ENCODE measurements around the gene CPA4. TPM values are rescaled to one million over a fixed set of nuclear protein-coding genes. Genes with fewer than 3 reads are reported as not detected.

CPA4 gene
- total RNA-seq, 4 donors from 2014 or later = not detected

DNA sequence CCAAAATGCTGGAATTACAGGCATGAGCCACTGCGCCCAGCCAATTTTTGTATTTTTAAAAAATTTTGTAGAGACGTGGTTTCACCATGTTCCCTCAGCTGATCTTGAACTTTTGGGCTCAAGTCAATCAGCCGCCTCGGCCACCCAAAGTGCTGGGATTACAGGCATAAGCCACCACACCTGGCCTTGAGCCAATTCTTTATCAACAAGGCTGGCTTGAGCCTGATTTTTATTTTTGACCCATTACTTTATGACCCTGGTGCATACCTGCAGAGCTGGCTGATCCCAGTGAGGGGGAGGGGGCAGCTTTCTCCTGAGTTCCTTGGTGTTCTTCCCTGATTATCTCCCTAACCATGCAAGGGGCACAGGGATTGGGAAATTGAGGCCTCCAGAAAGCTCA, 71.5 kb downstream of the CPA4 start:
- peaks cover 0 to 3% (median 0%) of the 10 kb centered on the region in 4 donors for H3K9me3 ChIP-seq
- H3K36me3 ChIP-seq = no peaks in the 10 kb centered on the region
- H3K27ac ChIP-seq = no peak overlapping the region
- no peaks in the 10 kb centered on the region for H3K27me3 ChIP-seq
- H3K4me1 ChIP-seq = peaks cover 0 to 8% (median 0%) of the 10 kb centered on the region in 4 donors
- H3K4me3 ChIP-seq = no peak overlapping the region
- DNase-seq = peak in 1 of 3 donors; percentile 39
- TF ChIP-seq POLR2A (IDR thresholded peaks at IDR 0.05) = no peak
- TF ChIP-seq, protein P1, sequence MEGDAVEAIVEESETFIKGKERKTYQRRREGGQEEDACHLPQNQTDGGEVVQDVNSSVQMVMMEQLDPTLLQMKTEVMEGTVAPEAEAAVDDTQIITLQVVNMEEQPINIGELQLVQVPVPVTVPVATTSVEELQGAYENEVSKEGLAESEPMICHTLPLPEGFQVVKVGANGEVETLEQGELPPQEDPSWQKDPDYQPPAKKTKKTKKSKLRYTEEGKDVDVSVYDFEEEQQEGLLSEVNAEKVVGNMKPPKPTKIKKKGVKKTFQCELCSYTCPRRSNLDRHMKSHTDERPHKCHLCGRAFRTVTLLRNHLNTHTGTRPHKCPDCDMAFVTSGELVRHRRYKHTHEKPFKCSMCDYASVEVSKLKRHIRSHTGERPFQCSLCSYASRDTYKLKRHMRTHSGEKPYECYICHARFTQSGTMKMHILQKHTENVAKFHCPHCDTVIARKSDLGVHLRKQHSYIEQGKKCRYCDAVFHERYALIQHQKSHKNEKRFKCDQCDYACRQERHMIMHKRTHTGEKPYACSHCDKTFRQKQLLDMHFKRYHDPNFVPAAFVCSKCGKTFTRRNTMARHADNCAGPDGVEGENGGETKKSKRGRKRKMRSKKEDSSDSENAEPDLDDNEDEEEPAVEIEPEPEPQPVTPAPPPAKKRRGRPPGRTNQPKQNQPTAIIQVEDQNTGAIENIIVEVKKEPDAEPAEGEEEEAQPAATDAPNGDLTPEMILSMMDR (IDR thresholded peaks at IDR 0.05) = no peak

DNA sequence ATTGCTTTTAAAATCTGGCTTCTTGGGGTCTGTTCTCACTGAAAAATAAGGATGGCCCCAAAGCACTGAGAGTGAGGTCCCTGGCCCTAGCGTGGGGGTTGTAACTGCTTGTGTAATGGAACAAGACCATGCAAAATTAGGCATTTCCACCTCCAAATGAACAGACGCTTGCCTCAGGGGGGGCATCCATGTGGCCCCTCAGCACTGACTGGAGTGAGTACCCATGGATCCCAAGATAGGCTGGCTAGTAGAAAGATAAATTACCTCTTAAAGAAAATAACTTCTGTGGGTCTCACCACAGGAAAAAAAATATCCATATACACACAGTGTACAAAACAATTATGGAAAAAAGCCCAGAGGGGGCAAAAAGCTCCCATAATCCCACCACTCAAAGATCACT, 72.1 kb downstream of the CPA4 start:
- H3K27ac ChIP-seq = peak overlapping the region in 1 of 4 donors; percentile 27
- H3K4me1 ChIP-seq = peaks cover 0 to 8% (median 0%) of the 10 kb centered on the region in 4 donors
- no peaks in the 10 kb centered on the region for H3K9me3 ChIP-seq
- no peak overlapping the region for H3K4me3 ChIP-seq
- no peaks in the 10 kb centered on the region for H3K36me3 ChIP-seq
- DNase-seq = no peak
- TF ChIP-seq POLR2A (IDR thresholded peaks at IDR 0.05) = no peak
- TF ChIP-seq, protein P1 (IDR thresholded peaks at IDR 0.05) = no peak
- H3K27me3 ChIP-seq = no peaks in the 10 kb centered on the region

DNA sequence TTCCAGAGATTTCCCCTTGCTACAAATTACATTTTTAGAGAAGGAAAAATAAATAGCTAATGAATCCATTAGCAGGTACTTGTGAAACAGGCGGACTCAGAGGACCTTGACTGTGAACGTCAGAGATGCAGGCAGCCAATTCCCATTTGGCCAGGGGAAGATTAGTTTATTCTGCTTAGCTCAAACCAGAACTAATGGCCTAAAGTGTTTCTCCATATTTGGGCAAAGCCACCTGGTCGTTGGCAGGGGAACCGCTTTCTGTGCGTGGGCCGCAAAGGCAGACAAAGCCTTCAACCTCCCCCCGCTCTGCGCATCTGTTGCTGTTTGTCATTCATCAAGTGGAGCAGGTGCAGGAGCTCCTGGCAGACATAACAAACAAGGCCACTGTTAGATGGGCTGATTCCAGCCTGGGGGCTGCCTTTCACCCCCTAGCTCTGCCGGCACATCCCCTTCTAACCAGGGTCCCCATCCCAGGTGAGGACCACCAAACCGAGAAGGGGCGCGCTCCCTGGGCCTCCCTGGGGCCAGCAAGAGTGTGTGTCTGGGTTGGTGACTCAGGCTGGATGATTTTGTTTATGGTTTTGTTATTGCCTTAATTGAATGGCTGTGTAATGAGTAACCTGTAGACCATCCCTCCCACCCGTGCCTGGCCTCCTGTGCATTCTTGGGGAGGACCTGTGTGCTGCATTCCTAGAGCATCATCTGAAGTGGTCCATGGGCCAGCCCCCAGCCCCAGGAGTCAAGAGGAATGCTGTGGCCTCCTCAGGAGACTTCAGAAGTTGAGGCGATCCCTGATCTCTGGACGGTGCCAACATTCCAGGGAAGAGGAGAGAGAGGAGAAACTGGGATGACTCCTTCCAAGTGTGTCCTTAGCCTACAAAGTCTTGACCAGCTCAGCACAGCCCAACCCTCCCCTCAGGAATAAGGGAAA, 72.8 kb downstream of the CPA4 start:
- peak overlapping the region in 2 of 4 donors; percentile 27 to 32 for H3K27ac ChIP-seq
- no peaks in the 10 kb centered on the region for H3K36me3 ChIP-seq
- TF ChIP-seq POLR2A (IDR thresholded peaks at IDR 0.05) = no peak
- TF ChIP-seq, protein P1 (IDR thresholded peaks at IDR 0.05) = no peak
- H3K4me1 ChIP-seq = peaks cover 0 to 8% (median 0%) of the 10 kb centered on the region in 4 donors
- no peaks in the 10 kb centered on the region for H3K27me3 ChIP-seq
- H3K4me3 ChIP-seq = no peak overlapping the region
- DNase-seq = peak in 2 of 3 donors; percentile 27 to 50
- H3K9me3 ChIP-seq = no peaks in the 10 kb centered on the region

DNA sequence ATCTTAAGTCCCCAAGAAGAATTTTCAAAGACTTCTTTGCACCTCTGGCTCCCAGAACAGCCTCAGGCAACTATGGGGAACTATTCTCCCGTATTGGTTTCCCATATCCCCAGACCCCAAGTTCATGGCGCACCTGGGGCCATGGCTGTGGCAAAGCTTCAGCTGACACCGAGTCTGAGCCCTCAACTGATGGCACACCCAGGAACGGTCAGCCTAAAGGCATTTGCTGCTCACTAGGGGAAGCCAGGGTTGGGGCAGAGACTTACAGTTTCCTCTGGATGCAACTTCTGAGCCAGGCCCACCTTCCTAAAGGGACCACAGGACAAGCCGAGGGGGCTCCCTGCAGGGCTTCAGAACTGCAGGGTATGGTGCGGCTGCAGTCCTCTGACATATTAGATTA, 73.6 kb downstream of the CPA4 start:
- no peak overlapping the region for H3K27ac ChIP-seq
- H3K27me3 ChIP-seq = no peaks in the 10 kb centered on the region
- H3K36me3 ChIP-seq = no peaks in the 10 kb centered on the region
- TF ChIP-seq, protein P1 (IDR thresholded peaks at IDR 0.05) = no peak
- no peak for TF ChIP-seq POLR2A (IDR thresholded peaks at IDR 0.05)
- H3K4me1 ChIP-seq = peaks cover 0 to 8% (median 0%) of the 10 kb centered on the region in 4 donors
- H3K9me3 ChIP-seq = no peaks in the 10 kb centered on the region
- H3K4me3 ChIP-seq = no peak overlapping the region
- DNase-seq = peak in 1 of 3 donors; percentile 32

DNA sequence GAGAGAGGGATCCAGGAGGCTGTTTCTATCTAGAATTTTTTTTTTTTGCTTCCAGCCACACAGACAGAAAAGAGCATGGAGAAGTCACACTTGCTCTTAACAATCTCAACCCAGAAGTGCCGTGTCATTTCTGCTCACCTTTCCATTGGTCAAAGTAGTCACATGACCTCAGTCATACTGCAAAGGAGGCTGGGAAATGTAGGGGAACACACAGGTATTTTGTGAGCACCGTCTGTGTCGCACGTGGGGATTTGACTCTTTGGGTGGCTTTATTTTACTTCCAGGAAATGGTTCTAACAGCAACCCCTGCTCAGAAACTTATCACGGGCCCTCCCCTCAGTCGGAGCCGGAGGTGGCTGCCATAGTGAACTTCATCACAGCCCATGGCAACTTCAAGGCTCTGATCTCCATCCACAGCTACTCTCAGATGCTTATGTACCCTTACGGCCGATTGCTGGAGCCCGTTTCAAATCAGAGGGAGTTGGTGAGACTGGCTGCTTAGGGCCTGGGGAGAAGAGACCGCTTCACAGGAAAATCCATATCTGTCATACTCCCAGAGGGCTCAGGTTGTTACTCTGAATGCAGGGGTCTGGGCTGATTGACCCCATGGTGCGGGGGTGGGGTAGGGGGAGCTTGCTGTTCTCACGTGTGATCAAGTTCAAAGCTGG, 74.3 kb downstream of the CPA4 start:
- no peak for TF ChIP-seq POLR2A (IDR thresholded peaks at IDR 0.05)
- TF ChIP-seq, protein P1 (IDR thresholded peaks at IDR 0.05) = no peak
- peaks cover 0 to 8% (median 0%) of the 10 kb centered on the region in 4 donors for H3K4me1 ChIP-seq
- peak in 1 of 3 donors; percentile 46 for DNase-seq
- no peak overlapping the region for H3K4me3 ChIP-seq
- H3K27ac ChIP-seq = no peak overlapping the region
- H3K27me3 ChIP-seq = no peaks in the 10 kb centered on the region
- H3K9me3 ChIP-seq = no peaks in the 10 kb centered on the region
- H3K36me3 ChIP-seq = no peaks in the 10 kb centered on the region

Measured in Peyer's patch (tissue), 4 donors.